ENCODE data around the gene SHMT2. TPM values are rescaled to one million over a fixed set of nuclear protein-coding genes. Genes with fewer than 3 reads are reported as not detected.
A peak's percentile ranks its signal among the peaks of the same experiment; 100 is the strongest.

Gene SHMT2
- total RNA-seq, 1 donor from 2014 or later = 197 TPM

- H3K27me3 ChIP-seq (ENCODE audit: insufficient read depth, low read length) = peaks cover 10% of the 10 kb centered on the region
- peaks cover 38% of the 10 kb centered on the region for H3K79me2 ChIP-seq (ENCODE audit: insufficient read depth, low read length)
- H2AFZ ChIP-seq (ENCODE audit: low read depth, low read length) = no peak overlapping the region
- no peaks in the 10 kb centered on the region for H3K9me3 ChIP-seq (ENCODE audit: insufficient read depth, low read depth, low read length)
- peaks cover 46% of the 10 kb centered on the region for H3K4me1 Mint-ChIP-seq (ENCODE audit: low read depth, unreplicated experiment)
- FAIRE-seq (no peak), DNase-seq (ENCODE audit: low read depth) (no peak)
- no peak overlapping the region for H3K9ac ChIP-seq (ENCODE audit: low read length)
- peak overlapping the region; percentile 77 for H3K27ac Mint-ChIP-seq (ENCODE audit: unreplicated experiment)
- peaks cover 6% of the 10 kb centered on the region for H3K27me3 Mint-ChIP-seq (ENCODE audit: low read depth, unreplicated experiment)
- H3K36me3 ChIP-seq (ENCODE audit: insufficient read depth, low read length) = peaks cover 23% of the 10 kb centered on the region
- TF ChIP-seq EZH2 (IDR thresholded peaks at IDR 0.05; ENCODE audit: insufficient read depth, low read length) = no peak
- no peak for TF ChIP-seq CTCF (IDR thresholded peaks at IDR 0.05; ENCODE audit: insufficient read depth, low read depth, low read length)
- H3K27ac ChIP-seq (ENCODE audit: low read depth, low read length) = no peak overlapping the region
- peaks cover 31% of the 10 kb centered on the region for H3K4me1 ChIP-seq (ENCODE audit: insufficient read depth, low read length)
- H3K9me3 Mint-ChIP-seq (ENCODE audit: unreplicated experiment) = no peaks in the 10 kb centered on the region
- H3K4me2 ChIP-seq (ENCODE audit: low read length) = no peak overlapping the region
- H4K20me1 ChIP-seq (ENCODE audit: insufficient read depth, low read length) = peaks cover 68% of the 10 kb centered on the region
- peaks cover 38% of the 10 kb centered on the region for H3K36me3 Mint-ChIP-seq (ENCODE audit: low read depth, unreplicated experiment)
- H3K4me3 Mint-ChIP-seq (ENCODE audit: unreplicated experiment) = peak overlapping the region; percentile 77
- no peak overlapping the region for H3K4me3 ChIP-seq (ENCODE audit: insufficient read depth, low read depth, low read length)
Observed at GRCh38 chr12:57233357-57234232, 4.1 kb downstream of the SHMT2 start.

- Histone ChIP-seq H3K9ac (ENCODE audit: low read length) (peak overlapping the region; percentile 10), H3K79me2 (ENCODE audit: insufficient read depth, low read length) (peaks cover 38% of the 10 kb centered on the region), H3K27me3 (ENCODE audit: insufficient read depth, low read length) (peaks cover 11% of the 10 kb centered on the region), H3K4me1 (ENCODE audit: insufficient read depth, low read length) (peaks cover 26% of the 10 kb centered on the region), H3K27ac (ENCODE audit: low read depth, low read length) (no peak overlapping the region), H2AFZ (ENCODE audit: low read depth, low read length) (no peak overlapping the region), H3K36me3 (ENCODE audit: insufficient read depth, low read length) (peaks cover 23% of the 10 kb centered on the region), H3K4me2 (ENCODE audit: low read length) (no peak overlapping the region), H3K4me3 (ENCODE audit: insufficient read depth, low read depth, low read length) (no peak overlapping the region), H3K9me3 (ENCODE audit: insufficient read depth, low read depth, low read length) (no peaks in the 10 kb centered on the region), H4K20me1 (ENCODE audit: insufficient read depth, low read length) (peaks cover 68% of the 10 kb centered on the region)
- TF ChIP-seq EZH2 (IDR thresholded peaks at IDR 0.05; ENCODE audit: insufficient read depth, low read length) = no peak
- TF ChIP-seq CTCF (IDR thresholded peaks at IDR 0.05; ENCODE audit: insufficient read depth, low read depth, low read length) = no peak
- Mint-ChIP-seq H3K36me3 (ENCODE audit: low read depth, unreplicated experiment) (peaks cover 38% of the 10 kb centered on the region), H3K4me1 (ENCODE audit: low read depth, unreplicated experiment) (peaks cover 45% of the 10 kb centered on the region), H3K9me3 (ENCODE audit: unreplicated experiment) (no peaks in the 10 kb centered on the region), H3K27ac (ENCODE audit: unreplicated experiment) (peak overlapping the region; percentile 77), H3K27me3 (ENCODE audit: low read depth, unreplicated experiment) (peaks cover 6% of the 10 kb centered on the region), H3K4me3 (ENCODE audit: unreplicated experiment) (peak overlapping the region; percentile 77)
- FAIRE-seq (no peak), DNase-seq (ENCODE audit: low read depth) (no peak)
Observed at GRCh38 chr12:57234233-57234570, 4.7 kb downstream of the SHMT2 start.

GRCh38 chr12:57234571-57235016 lies 5.1 kb downstream of the SHMT2 start:
- peaks cover 38% of the 10 kb centered on the region for H3K36me3 Mint-ChIP-seq (ENCODE audit: low read depth, unreplicated experiment)
- H3K9me3 ChIP-seq (ENCODE audit: insufficient read depth, low read depth, low read length) = no peaks in the 10 kb centered on the region
- H3K79me2 ChIP-seq (ENCODE audit: insufficient read depth, low read length) = peaks cover 37% of the 10 kb centered on the region
- H3K27me3 Mint-ChIP-seq (ENCODE audit: low read depth, unreplicated experiment) = peaks cover 6% of the 10 kb centered on the region
- H3K27me3 ChIP-seq (ENCODE audit: insufficient read depth, low read length) = peaks cover 11% of the 10 kb centered on the region
- no peak overlapping the region for H3K27ac ChIP-seq (ENCODE audit: low read depth, low read length)
- peaks cover 27% of the 10 kb centered on the region for H3K4me1 ChIP-seq (ENCODE audit: insufficient read depth, low read length)
- H2AFZ ChIP-seq (ENCODE audit: low read depth, low read length) = no peak overlapping the region
- H3K9me3 Mint-ChIP-seq (ENCODE audit: unreplicated experiment) = no peaks in the 10 kb centered on the region
- H3K27ac Mint-ChIP-seq (ENCODE audit: unreplicated experiment) = peak overlapping the region; percentile 77
- no peak overlapping the region for H3K4me2 ChIP-seq (ENCODE audit: low read length)
- DNase-seq (ENCODE audit: low read depth) (no peak), FAIRE-seq (no peak)
- H3K4me1 Mint-ChIP-seq (ENCODE audit: low read depth, unreplicated experiment) = peaks cover 45% of the 10 kb centered on the region
- peaks cover 68% of the 10 kb centered on the region for H4K20me1 ChIP-seq (ENCODE audit: insufficient read depth, low read length)
- peak overlapping the region; percentile 10 for H3K9ac ChIP-seq (ENCODE audit: low read length)
- no peak overlapping the region for H3K4me3 ChIP-seq (ENCODE audit: insufficient read depth, low read depth, low read length)
- H3K4me3 Mint-ChIP-seq (ENCODE audit: unreplicated experiment) = peak overlapping the region; percentile 77
- H3K36me3 ChIP-seq (ENCODE audit: insufficient read depth, low read length) = peaks cover 23% of the 10 kb centered on the region
- TF ChIP-seq CTCF (IDR thresholded peaks at IDR 0.05; ENCODE audit: insufficient read depth, low read depth, low read length) (no peak), EZH2 (IDR thresholded peaks at IDR 0.05; ENCODE audit: insufficient read depth, low read length) (no peak)
